Neural progenitor cell (in vitro differentiated cells): ENCODE measurements around the gene YWHAB. TPM values are rescaled to one million over a fixed set of nuclear protein-coding genes. Genes with fewer than 3 reads are reported as not detected.

ENCODE experiments used
- DNase-seq: peaks from one replicate; pipeline ENCODE4 v3.0.0-alpha.2; 2016; ENCODE audit warnings: low spot score
- H2AFZ ChIP-seq: fragments of 200-600 bp; sonication (generic); replicated peaks from 2 replicates; pipeline ENCODE4 v1.6.1; 2016; ENCODE audit warnings: antibody characterized with exemption
- H3F3A ChIP-seq: fragments of 200-600 bp; sonication (generic); 2 replicates; pipeline ENCODE4 v1.6.1; 2016; ENCODE audit warnings: antibody characterized with exemption, low read depth
- H3K27ac ChIP-seq: fragments of 200-600 bp; sonication (generic); 2 replicates; pipeline ENCODE4 v1.5.1; 2016; ENCODE audit warnings: mild to moderate bottlenecking
- H3K27me3 ChIP-seq: fragments of 200-600 bp; sonication (generic); 2 replicates; pipeline ENCODE4 v1.6.1; 2016; ENCODE audit warnings: mild to moderate bottlenecking, moderate library complexity
- H3K36me3 ChIP-seq: fragments of 200-600 bp; sonication (generic); 2 replicates; pipeline ENCODE4 v1.5.1; 2016
- H3K4me1 ChIP-seq: fragments of 200-600 bp; sonication (generic); 2 replicates; pipeline ENCODE4 v1.6.1; 2016; ENCODE audit warnings: mixed run types
- H3K4me2 ChIP-seq: fragments of 200-600 bp; sonication (generic); 2 replicates; pipeline ENCODE4 v1.6.1; 2016
- H3K4me3 ChIP-seq: fragments of 200-600 bp; sonication (generic); 2 replicates; pipeline ENCODE4 v1.5.1; 2016
- H3K79me2 ChIP-seq: fragments of 200-600 bp; sonication (generic); 2 replicates; pipeline ENCODE4 v1.6.1; 2016; ENCODE audit warnings: low read depth
- H3K9ac ChIP-seq: fragments of 200-600 bp; sonication (generic); 2 replicates; pipeline ENCODE4 v1.6.1; 2016
- H3K9me3 ChIP-seq: fragments of 200-600 bp; sonication (generic); 2 replicates; pipeline ENCODE4 v1.5.1; 2016; ENCODE audit warnings: low read depth
- H4K20me1 ChIP-seq: fragments of 200-600 bp; sonication (generic); 2 replicates; pipeline ENCODE4 v1.6.1; 2016; ENCODE audit warnings: low read depth
- H3K27ac Mint-ChIP-seq: 3 replicates; pipeline ENCODE4 v1.8.0; 2021; ENCODE audit warnings: mixed read lengths
- H3K27me3 Mint-ChIP-seq: 2 replicates; pipeline ENCODE4 v1.8.0; 2022; ENCODE audit warnings: low read depth, mild to moderate bottlenecking, inconsistent platforms, moderate library complexity, mixed read lengths; ENCODE audit not compliant: insufficient read depth
- H3K36me3 Mint-ChIP-seq: 3 replicates; pipeline ENCODE4 v1.8.0; 2021; ENCODE audit warnings: mixed read lengths
- H3K4me1 Mint-ChIP-seq: 3 replicates; pipeline ENCODE4 v1.8.0; 2021; ENCODE audit warnings: mixed read lengths
- H3K4me3 Mint-ChIP-seq: 3 replicates; pipeline ENCODE4 v1.8.0; 2021; ENCODE audit warnings: mild to moderate bottlenecking, moderate library complexity, mixed read lengths
- H3K9me3 Mint-ChIP-seq: 3 replicates; pipeline ENCODE4 v1.8.0; 2020; ENCODE audit warnings: mixed read lengths
- EZH2 ChIP-seq: fragments of 200-600 bp; sonication (generic); IDR thresholded peaks from 2 replicates; pipeline ENCODE4 v1.6.1; 2017; ENCODE audit warnings: antibody characterized with exemption, mild to moderate bottlenecking, moderate library complexity
- EZH2phosphoT487 ChIP-seq: fragments of 200-600 bp; sonication (generic); IDR thresholded peaks from 2 replicates; pipeline ENCODE4 v1.6.1; 2017; ENCODE audit warnings: antibody characterized with exemption
- total RNA-seq: library from RNA; depleted of rRNA; stranded (reverse); fragments of >200 nt; gene quantifications from 2 replicates; pipeline ENCODE4 v1.2.3, GENCODE V29; 2015; ENCODE audit warnings: low replicate concordance
- TF ChIP-seq, protein P1 (sequence below): fragments of 200-600 bp; sonication (generic); IDR thresholded peaks from 2 replicates; pipeline ENCODE4 v1.5.1; 2017; ENCODE audit warnings: antibody characterized with exemption, mild to moderate bottlenecking

Gene YWHAB
- total RNA-seq, 1 donor from 2014 or later: 107 TPM

DNA sequence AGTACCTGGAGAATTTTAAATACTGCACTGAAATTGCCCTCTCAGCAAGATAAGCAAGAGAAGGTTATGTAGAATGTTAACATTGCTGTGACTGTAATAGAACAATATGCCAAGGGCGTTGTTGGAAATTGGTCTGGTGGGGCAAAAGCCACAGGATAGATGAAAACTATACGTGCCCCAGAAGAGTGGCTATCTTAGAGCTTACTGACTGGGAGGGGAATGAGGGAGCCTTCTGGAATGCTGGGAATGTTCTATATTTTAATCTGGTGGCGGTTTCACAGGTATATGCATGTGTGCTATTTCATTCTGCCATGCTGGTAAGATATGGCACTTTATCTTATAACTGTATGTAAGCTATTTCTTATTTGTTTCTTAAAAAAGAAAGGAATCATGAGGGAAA is 35.2 kb upstream of the YWHAB start:
- Histone ChIP-seq H3K9ac (no peak overlapping the region), H3K27me3 (no peaks in the 10 kb centered on the region), H3K36me3 (no peaks in the 10 kb centered on the region), H3K79me2 (no peaks in the 10 kb centered on the region), H4K20me1 (no peaks in the 10 kb centered on the region), H3F3A (no peaks in the 10 kb centered on the region), H2AFZ (no peak overlapping the region), H3K27ac (no peak overlapping the region), H3K4me2 (no peak overlapping the region), H3K4me3 (no peak overlapping the region), H3K4me1 (no peaks in the 10 kb centered on the region), H3K9me3 (no peaks in the 10 kb centered on the region)
- DNase-seq: no peak
- Mint-ChIP-seq H3K36me3 (no peaks in the 10 kb centered on the region), H3K27me3 (no peaks in the 10 kb centered on the region), H3K4me1 (peaks cover 3% of the 10 kb centered on the region), H3K9me3 (no peaks in the 10 kb centered on the region), H3K4me3 (no peak overlapping the region), H3K27ac (no peak overlapping the region)
- TF ChIP-seq EZH2 (no peak), EZH2phosphoT487 (no peak)
- TF ChIP-seq, protein P1, sequence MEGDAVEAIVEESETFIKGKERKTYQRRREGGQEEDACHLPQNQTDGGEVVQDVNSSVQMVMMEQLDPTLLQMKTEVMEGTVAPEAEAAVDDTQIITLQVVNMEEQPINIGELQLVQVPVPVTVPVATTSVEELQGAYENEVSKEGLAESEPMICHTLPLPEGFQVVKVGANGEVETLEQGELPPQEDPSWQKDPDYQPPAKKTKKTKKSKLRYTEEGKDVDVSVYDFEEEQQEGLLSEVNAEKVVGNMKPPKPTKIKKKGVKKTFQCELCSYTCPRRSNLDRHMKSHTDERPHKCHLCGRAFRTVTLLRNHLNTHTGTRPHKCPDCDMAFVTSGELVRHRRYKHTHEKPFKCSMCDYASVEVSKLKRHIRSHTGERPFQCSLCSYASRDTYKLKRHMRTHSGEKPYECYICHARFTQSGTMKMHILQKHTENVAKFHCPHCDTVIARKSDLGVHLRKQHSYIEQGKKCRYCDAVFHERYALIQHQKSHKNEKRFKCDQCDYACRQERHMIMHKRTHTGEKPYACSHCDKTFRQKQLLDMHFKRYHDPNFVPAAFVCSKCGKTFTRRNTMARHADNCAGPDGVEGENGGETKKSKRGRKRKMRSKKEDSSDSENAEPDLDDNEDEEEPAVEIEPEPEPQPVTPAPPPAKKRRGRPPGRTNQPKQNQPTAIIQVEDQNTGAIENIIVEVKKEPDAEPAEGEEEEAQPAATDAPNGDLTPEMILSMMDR: no peak

DNA sequence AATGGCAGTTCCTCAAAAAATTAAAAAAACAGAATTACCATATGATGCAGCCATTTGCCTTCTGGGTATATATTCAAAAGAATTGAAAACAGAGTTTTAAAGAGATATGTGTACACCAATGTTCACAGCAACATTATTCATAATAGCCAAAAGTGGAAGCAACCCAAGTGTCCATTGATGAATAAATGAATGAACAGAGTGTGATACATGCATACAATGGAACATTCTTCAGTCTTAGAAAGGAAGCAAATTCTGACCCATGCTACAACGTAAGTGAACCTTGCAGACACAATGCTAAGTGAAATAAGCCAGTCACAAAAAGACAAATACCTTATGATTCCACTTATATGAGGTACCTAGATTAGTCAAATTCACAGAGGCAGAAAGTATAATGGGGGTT is 34.7 kb upstream of the YWHAB start:
- H3K79me2 ChIP-seq: no peaks in the 10 kb centered on the region
- H3K27ac ChIP-seq: no peak overlapping the region
- TF ChIP-seq, protein P1: no peak
- no peak for TF ChIP-seq EZH2phosphoT487
- no peak for TF ChIP-seq EZH2
- no peaks in the 10 kb centered on the region for H3K36me3 ChIP-seq
- H3K27me3 ChIP-seq: no peaks in the 10 kb centered on the region
- H3K9ac ChIP-seq: no peak overlapping the region
- H3K36me3 Mint-ChIP-seq: no peaks in the 10 kb centered on the region
- no peaks in the 10 kb centered on the region for H3K9me3 ChIP-seq
- no peak overlapping the region for H3K4me2 ChIP-seq
- H3K4me1 ChIP-seq: no peaks in the 10 kb centered on the region
- no peak overlapping the region for H3K4me3 ChIP-seq
- H3K4me1 Mint-ChIP-seq: peaks cover 3% of the 10 kb centered on the region
- H2AFZ ChIP-seq: no peak overlapping the region
- no peaks in the 10 kb centered on the region for H4K20me1 ChIP-seq
- no peak for DNase-seq
- no peak overlapping the region for H3K4me3 Mint-ChIP-seq
- H3K9me3 Mint-ChIP-seq: peaks cover under 1% of the 10 kb centered on the region
- no peak overlapping the region for H3K27ac Mint-ChIP-seq
- H3F3A ChIP-seq: no peaks in the 10 kb centered on the region
- H3K27me3 Mint-ChIP-seq: no peaks in the 10 kb centered on the region

DNA sequence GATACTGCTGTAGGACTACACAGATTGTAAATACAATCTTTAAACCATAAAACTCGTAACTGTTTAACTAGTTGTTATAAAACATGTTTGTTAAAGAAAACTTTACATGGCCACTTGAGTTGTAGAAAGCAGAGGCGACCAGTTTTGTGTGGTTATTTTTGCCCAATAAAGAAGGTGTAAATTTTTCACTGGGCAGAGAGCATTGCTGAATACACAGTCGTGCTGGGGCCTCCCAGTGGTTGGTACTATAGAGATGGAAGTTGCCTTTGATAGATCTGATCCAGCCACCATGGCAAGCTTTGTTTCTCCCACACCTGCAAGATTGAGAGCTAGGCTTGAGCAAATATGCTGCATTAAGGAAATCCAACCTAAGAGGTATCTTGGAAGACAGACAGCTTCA is 34.0 kb upstream of the YWHAB start:
- Histone ChIP-seq H3K27ac (no peak overlapping the region), H3K4me3 (no peak overlapping the region), H2AFZ (no peak overlapping the region), H3K27me3 (no peaks in the 10 kb centered on the region), H3K9ac (no peak overlapping the region), H3K4me1 (no peaks in the 10 kb centered on the region), H3F3A (no peaks in the 10 kb centered on the region), H3K9me3 (no peaks in the 10 kb centered on the region), H3K4me2 (no peak overlapping the region), H3K79me2 (no peaks in the 10 kb centered on the region), H4K20me1 (no peaks in the 10 kb centered on the region), H3K36me3 (no peaks in the 10 kb centered on the region)
- DNase-seq: no peak
- Mint-ChIP-seq H3K9me3 (peaks cover 2% of the 10 kb centered on the region), H3K27ac (no peak overlapping the region), H3K4me1 (peaks cover 6% of the 10 kb centered on the region), H3K27me3 (no peaks in the 10 kb centered on the region), H3K4me3 (no peak overlapping the region), H3K36me3 (no peaks in the 10 kb centered on the region)
- TF ChIP-seq, protein P1: no peak
- TF ChIP-seq EZH2: no peak

DNA sequence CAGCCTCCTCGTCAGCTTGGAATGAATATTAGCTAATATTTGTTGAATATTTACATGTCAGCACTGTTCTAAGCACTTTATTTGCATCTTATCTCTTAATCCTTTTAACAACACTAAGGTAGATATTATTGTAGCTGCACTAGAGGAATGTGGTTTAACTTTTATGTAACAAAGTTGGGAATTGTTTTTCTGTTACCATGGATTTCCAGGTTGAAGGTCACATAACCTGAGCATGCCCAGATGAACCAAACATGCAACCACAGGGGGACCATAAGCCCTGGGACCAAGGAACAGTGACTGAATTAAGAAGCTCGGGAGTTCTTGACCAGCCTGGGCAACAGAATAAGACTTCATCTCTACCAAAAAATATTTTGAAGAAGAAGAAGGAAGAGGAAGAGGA is 29.1 kb upstream of the YWHAB start:
- Histone ChIP-seq H2AFZ (no peak overlapping the region), H3K9me3 (no peaks in the 10 kb centered on the region), H3K4me1 (no peaks in the 10 kb centered on the region), H3K27ac (no peak overlapping the region), H3F3A (no peaks in the 10 kb centered on the region), H3K9ac (no peak overlapping the region), H3K4me2 (no peak overlapping the region), H3K79me2 (no peaks in the 10 kb centered on the region), H3K27me3 (no peaks in the 10 kb centered on the region), H3K36me3 (no peaks in the 10 kb centered on the region), H3K4me3 (no peak overlapping the region), H4K20me1 (no peaks in the 10 kb centered on the region)
- H3K27ac Mint-ChIP-seq: no peak overlapping the region
- H3K27me3 Mint-ChIP-seq: peaks cover 4% of the 10 kb centered on the region
- TF ChIP-seq, protein P1: no peak
- TF ChIP-seq EZH2 (no peak), EZH2phosphoT487 (no peak)
- H3K36me3 Mint-ChIP-seq: no peaks in the 10 kb centered on the region
- H3K9me3 Mint-ChIP-seq: peaks cover 2% of the 10 kb centered on the region
- H3K4me1 Mint-ChIP-seq: peaks cover 14% of the 10 kb centered on the region
- no peak for DNase-seq
- H3K4me3 Mint-ChIP-seq: no peak overlapping the region
